Measurements from ENCODE around the gene ANKDD1B.

The ANKDD1B gene

GRCh38 chr5:75664979-75665378 lies 53.7 kb downstream of the ANKDD1B start:
- no peak for DNase-seq (ENCODE audit: low read depth, low spot score)
- in situ Hi-C loops (cut with HindIII; ENCODE audit: low sequenced_read_pairs) = no loop called here
- no peak overlapping the region for H3K4me3 ChIP-seq (ENCODE audit: low read depth, low read length)
- TF ChIP-seq CTCF (IDR thresholded peaks at IDR 0.05; ENCODE audit: low read depth, low read length) = no peak

DNA sequence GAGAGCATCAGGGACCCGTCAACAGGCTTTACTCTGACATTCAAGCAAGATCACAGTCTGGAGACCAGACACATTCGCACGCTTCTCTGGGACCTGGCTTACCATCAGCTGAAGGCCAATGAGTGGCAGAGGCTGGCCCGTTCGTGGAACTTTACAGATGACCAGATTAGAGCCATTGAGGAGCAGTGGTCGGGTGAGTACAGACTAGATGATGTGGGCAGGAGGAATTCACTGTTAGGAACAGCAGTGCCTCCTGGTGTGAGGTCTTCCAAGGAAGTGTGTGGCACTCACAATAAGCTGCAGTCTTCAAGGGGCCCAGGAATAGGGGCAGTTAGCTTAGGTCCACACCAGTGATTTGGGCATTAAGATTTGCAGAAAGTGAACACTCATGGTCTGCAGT lies 55.5 kb downstream of the ANKDD1B start:
- in situ Hi-C loops (cut with HindIII; ENCODE audit: low sequenced_read_pairs) = no loop called here
- no peak overlapping the region for H3K4me3 ChIP-seq (ENCODE audit: low read depth, low read length)
- no peak for DNase-seq (ENCODE audit: low read depth, low spot score)
- no peak for TF ChIP-seq CTCF (IDR thresholded peaks at IDR 0.05; ENCODE audit: low read depth, low read length)

- no peak overlapping the region for H3K4me3 ChIP-seq (ENCODE audit: low read depth, low read length)
- TF ChIP-seq CTCF (IDR thresholded peaks at IDR 0.05; ENCODE audit: low read depth, low read length) = no peak
- in situ Hi-C loops (cut with HindIII; ENCODE audit: low sequenced_read_pairs) = no loop called here
- DNase-seq (ENCODE audit: low read depth, low spot score) = no peak
These were observed 56.3 kb downstream of the ANKDD1B start for GRCh38 chr5:75667586-75667985.

GRCh38 chr5:75668445-75668844 lies 57.2 kb downstream of the ANKDD1B start:
- no peak overlapping the region for H3K4me3 ChIP-seq (ENCODE audit: low read depth, low read length)
- DNase-seq (ENCODE audit: low read depth, low spot score) = no peak
- in situ Hi-C loops (cut with HindIII; ENCODE audit: low sequenced_read_pairs) = no loop called here
- no peak for TF ChIP-seq CTCF (IDR thresholded peaks at IDR 0.05; ENCODE audit: low read depth, low read length)

- in situ Hi-C loops (cut with HindIII; ENCODE audit: low sequenced_read_pairs) = no loop called here
- TF ChIP-seq CTCF (IDR thresholded peaks at IDR 0.05; ENCODE audit: low read depth, low read length) = no peak
- DNase-seq (ENCODE audit: low read depth, low spot score) = no peak
- H3K4me3 ChIP-seq (ENCODE audit: low read depth, low read length) = no peak overlapping the region
These were observed 57.9 kb downstream of the ANKDD1B start for GRCh38 chr5:75668977-75669689.

DNA sequence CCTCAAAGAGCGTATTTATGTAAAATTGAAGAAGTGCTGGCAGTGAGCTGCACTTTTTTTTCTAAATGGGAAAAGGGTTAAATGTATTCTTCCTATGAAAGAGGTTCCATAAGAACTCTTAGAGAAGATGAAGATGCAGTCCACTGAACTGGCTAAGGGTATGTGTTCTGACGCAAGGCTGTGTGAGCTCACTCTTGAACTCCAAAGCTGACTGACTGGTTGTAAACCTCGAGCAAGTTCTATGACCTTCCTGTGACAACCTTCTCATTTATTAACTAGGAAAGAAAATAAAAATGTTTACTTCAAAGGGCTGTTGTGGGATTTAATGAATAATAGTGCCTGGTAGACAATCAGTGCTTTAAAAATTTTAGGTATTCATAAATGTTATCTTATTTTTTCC lies 59.3 kb downstream of the ANKDD1B start:
- DNase-seq (ENCODE audit: low read depth, low spot score) = no peak
- TF ChIP-seq CTCF (IDR thresholded peaks at IDR 0.05; ENCODE audit: low read depth, low read length) = no peak
- H3K4me3 ChIP-seq (ENCODE audit: low read depth, low read length) = no peak overlapping the region
- in situ Hi-C loops (cut with HindIII; ENCODE audit: low sequenced_read_pairs) = no loop called here

Data from astrocyte of the spinal cord (primary cell).